OCI-LY1 (cell line): ENCODE results near the gene SRGAP2C.

Source experiments
- EZH2 ChIP-seq: fragments of 200-600 bp; sonication (generic), shearing (Covaris generic); IDR thresholded peaks from 2 replicates; pipeline ENCODE4 v1.8.0; 2017; ENCODE audit warnings: borderline replicate concordance, mixed run types, mild to moderate bottlenecking, antibody characterized with exemption, low read length, moderate library complexity, mixed read lengths
- TF ChIP-seq, protein P1 (sequence below): fragments of 200-600 bp; sonication (generic), shearing (Covaris generic); IDR thresholded peaks from 2 replicates; pipeline ENCODE4 v1.5.1; 2017; ENCODE audit warnings: mild to moderate bottlenecking, antibody characterized with exemption, low read length, moderate library complexity, mixed read lengths

DNA sequence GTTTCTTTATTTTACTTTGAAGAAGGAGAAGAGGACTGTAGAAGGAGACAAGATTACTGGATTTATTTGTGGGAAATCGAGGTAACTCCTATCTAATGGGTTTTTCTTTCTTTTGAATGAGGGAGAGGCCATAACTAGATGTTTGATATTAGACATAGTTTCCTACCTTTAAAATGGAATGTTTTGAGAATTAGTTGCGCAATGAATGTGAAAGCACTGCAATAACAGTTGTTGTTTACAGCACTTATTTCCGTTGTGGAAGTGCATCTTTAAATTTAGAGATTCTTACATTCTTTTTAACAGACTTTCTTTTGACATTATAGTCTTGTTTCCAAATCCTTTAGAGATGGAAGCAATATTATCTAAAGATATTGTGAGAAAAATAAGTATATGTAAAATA lies 229.0 kb downstream of the SRGAP2C start:
- TF ChIP-seq, protein P1, sequence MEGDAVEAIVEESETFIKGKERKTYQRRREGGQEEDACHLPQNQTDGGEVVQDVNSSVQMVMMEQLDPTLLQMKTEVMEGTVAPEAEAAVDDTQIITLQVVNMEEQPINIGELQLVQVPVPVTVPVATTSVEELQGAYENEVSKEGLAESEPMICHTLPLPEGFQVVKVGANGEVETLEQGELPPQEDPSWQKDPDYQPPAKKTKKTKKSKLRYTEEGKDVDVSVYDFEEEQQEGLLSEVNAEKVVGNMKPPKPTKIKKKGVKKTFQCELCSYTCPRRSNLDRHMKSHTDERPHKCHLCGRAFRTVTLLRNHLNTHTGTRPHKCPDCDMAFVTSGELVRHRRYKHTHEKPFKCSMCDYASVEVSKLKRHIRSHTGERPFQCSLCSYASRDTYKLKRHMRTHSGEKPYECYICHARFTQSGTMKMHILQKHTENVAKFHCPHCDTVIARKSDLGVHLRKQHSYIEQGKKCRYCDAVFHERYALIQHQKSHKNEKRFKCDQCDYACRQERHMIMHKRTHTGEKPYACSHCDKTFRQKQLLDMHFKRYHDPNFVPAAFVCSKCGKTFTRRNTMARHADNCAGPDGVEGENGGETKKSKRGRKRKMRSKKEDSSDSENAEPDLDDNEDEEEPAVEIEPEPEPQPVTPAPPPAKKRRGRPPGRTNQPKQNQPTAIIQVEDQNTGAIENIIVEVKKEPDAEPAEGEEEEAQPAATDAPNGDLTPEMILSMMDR, result no peak
- TF ChIP-seq EZH2, result no peak
